Urinary bladder (tissue), 4 donors: Measurements from ENCODE around the gene B3GALT2. TPM values are rescaled to one million over a fixed set of nuclear protein-coding genes. Genes with fewer than 3 reads are reported as not detected.
"Not testable (repeated sequence)": the region's sequence is repeated elsewhere in the genome, so short reads cannot be mapped to it uniquely, and the experiment has no call there.

Experiments
- DNase-seq: peaks from one replicate; pipeline ENCODE4 v3.0.0-alpha.2; 2015; ENCODE audit errors: extremely low spot score
- H3K27ac ChIP-seq: one replicate; pipeline ENCODE4 v1.5.1; 2013; ENCODE audit warnings: low read depth, mild to moderate bottlenecking, moderate library complexity
- H3K36me3 ChIP-seq: one replicate; pipeline ENCODE4 v1.6.1; 2013; ENCODE audit warnings: mild to moderate bottlenecking, moderate library complexity; ENCODE audit not compliant: insufficient read depth
- H3K4me1 ChIP-seq: one replicate; pipeline ENCODE4 v1.6.1; 2013; ENCODE audit warnings: mild to moderate bottlenecking, moderate library complexity; ENCODE audit not compliant: insufficient read depth
- H3K4me3 ChIP-seq: one replicate; pipeline ENCODE4 v1.5.1; 2013; ENCODE audit warnings: low read depth, low read length
- WGBS: extraction: QIAGEN DNeasy Blood & Tissue Kit; methylation state at CpG from one replicate; pipeline ENCODE4 v1.1.7; 2013; 5-methylcytosine and 5-hydroxymethylcytosine counted together
- polyA plus RNA-seq: library from polyadenylated mRNA; stranded (reverse); fragments of 200-250 nt; gene quantifications from one replicate; pipeline ENCODE4 v1.2.3, GENCODE V29; 2013
- total RNA-seq: library from RNA; depleted of rRNA; stranded (reverse); fragments of >200 nt; gene quantifications from one replicate; pipeline ENCODE4 v1.2.3, GENCODE V29; 2014
- donor health status: healthy with polysubstance abuse.
- donor health status: healthy.

The B3GALT2 gene
- total and polyA plus RNA-seq, 2 donors, result 3.5 to 19.5 TPM

- 98% methylated on average over 8 of the region's 8 CpGs for WGBS
- H3K36me3 ChIP-seq, result no peaks in the 10 kb centered on the region
- no peak for DNase-seq
- no peak overlapping the region for H3K27ac ChIP-seq
- no peaks in the 10 kb centered on the region for H3K4me1 ChIP-seq
- no peak overlapping the region for H3K4me3 ChIP-seq
Measured at GRCh38 chr1:193192586-193192985, 6.2 kb upstream of the B3GALT2 start.

- H3K27ac ChIP-seq, result no peak overlapping the region
- H3K4me1 ChIP-seq, result no peaks in the 10 kb centered on the region
- H3K4me3 ChIP-seq, result no peak overlapping the region
- DNase-seq, result no peak
- H3K36me3 ChIP-seq, result no peaks in the 10 kb centered on the region
Measured at GRCh38 chr1:193190096-193190744, 3.8 kb upstream of the B3GALT2 start.

GRCh38 chr1:193189442-193190095 is 3.2 kb upstream of the B3GALT2 start:
- no peaks in the 10 kb centered on the region for H3K36me3 ChIP-seq
- H3K4me1 ChIP-seq, result no peaks in the 10 kb centered on the region
- no peak for DNase-seq
- no peak overlapping the region for H3K4me3 ChIP-seq
- WGBS, result 79% methylated on average over 3 of the region's 3 CpGs
- no peak overlapping the region for H3K27ac ChIP-seq

DNA sequence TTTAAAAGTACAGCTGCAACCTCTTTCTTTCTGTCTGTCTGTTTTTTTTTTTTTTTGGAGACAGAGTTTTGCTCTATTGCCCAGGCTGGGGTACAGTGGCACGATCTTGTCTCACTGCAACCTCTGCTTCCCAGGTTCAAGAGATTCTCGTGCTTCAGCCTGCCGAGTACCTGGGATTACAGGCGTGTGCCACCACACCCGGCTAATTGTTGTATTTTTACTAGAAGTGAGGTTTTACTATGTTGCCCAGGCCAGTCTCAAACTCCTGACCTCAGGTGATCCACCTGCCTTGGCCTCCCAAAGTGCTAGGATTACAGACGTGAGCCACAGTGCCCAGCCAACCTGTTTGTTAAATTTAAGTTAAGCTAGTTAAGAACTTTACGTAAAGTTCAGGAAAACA is 2.5 kb upstream of the B3GALT2 start:
- not testable (repeated sequence) for H3K4me3 ChIP-seq, H3K36me3 ChIP-seq, DNase-seq, H3K4me1 ChIP-seq
- peak overlapping the region; percentile 56 for H3K27ac ChIP-seq
- 77% methylated on average over 7 of the region's 7 CpGs for WGBS

DNA sequence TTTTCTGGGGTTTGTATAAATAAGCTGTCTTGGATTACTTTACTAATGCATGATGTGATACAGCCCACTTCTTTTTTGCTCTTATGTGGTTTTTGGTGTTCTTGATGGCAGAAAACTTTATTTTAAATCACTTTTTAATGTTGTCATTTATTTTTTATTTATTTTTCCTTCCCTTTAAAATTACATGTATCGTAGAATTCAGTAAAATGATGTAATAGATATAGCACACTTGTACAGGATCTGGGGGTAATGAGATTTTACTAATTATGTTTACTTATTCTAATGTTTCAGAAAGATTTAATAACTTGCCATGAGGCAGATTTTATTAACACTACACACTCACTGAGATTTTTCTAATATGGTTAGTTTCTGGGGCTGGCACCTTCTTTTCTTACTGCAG is 701 bp upstream of the B3GALT2 start:
- WGBS, result 53% methylated on average over 1 of the region's 1 CpG
- Histone ChIP-seq H3K4me1 (no peaks in the 10 kb centered on the region), H3K27ac (no peak overlapping the region), H3K4me3 (no peak overlapping the region), H3K36me3 (no peaks in the 10 kb centered on the region)
- DNase-seq, result no peak

DNA sequence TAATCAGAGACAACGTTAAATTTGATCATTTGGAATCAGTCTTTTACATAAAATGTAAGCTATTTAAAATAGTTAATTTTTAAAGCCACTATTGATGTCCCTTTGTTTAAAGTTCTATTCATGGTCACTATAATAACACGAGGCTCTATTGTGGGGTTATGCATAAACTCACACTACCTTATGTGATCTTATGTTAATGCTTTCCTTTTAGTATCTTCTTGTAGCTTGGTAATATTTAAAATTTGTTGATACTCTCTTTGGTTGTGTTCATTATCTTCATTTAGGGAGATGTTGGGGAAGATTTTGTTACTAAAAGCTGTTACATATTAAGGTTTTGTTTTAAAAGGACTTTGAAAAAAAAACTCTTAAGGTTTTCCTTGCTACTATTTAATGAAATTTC is 1.2 kb downstream of the B3GALT2 start:
- no peaks in the 10 kb centered on the region for H3K36me3 ChIP-seq
- no peak for DNase-seq
- no peaks in the 10 kb centered on the region for H3K4me1 ChIP-seq
- H3K27ac ChIP-seq, result no peak overlapping the region
- WGBS, result 33% methylated on average over 2 of the region's 2 CpGs
- H3K4me3 ChIP-seq, result peak overlapping the region; percentile 22

GRCh38 chr1:193184776-193185175 is 1.6 kb downstream of the B3GALT2 start:
- 48% methylated on average over 1 of the region's 1 CpG for WGBS
- no peak for DNase-seq
- no peaks in the 10 kb centered on the region for H3K4me1 ChIP-seq

DNA sequence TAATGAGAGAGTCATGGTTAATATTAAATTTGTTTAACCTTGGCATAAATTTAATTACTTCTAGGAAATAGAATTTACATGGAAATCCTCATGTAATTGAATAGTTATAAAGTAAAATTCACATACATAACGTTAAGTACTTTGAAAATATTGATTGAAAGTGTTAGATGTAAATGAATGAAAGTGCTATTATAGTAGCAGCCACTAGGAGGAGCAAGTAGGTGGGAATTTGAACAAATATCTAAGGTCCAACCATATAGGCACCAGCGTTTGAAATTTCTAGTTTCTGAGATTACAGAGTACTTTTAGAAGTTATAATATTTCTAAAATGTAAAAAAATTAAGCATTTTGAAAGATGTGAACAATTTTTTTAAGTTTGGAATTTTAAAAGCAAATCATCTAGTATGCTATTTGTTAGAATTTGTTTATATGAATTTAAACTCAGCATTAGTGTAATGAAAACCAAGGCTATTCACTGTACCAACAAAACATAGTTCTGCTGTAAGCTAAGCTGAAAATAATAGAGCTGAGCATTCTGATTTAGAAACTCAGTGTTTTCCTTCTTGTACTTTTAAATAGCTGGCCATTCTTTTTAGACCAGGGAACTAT is 3.3 kb downstream of the B3GALT2 start:
- Histone ChIP-seq H3K27ac (no peak overlapping the region), H3K36me3 (no peaks in the 10 kb centered on the region), H3K4me3 (no peak overlapping the region), H3K4me1 (no peaks in the 10 kb centered on the region)
- 0% methylated on average over 2 of the region's 2 CpGs for WGBS
- no peak for DNase-seq

More at GRCh38 chr1:193184776-193185175, 1.6 kb downstream of the B3GALT2 start:
- H3K36me3 ChIP-seq, result no peaks in the 10 kb centered on the region
- H3K4me3 ChIP-seq, result peak overlapping the region; percentile 22
- H3K27ac ChIP-seq, result no peak overlapping the region

GRCh38 chr1:193181985-193182384 is 4.4 kb downstream of the B3GALT2 start:
- H3K4me3 ChIP-seq, result no peak overlapping the region
- no peaks in the 10 kb centered on the region for H3K4me1 ChIP-seq
- 61% methylated on average over 2 of the region's 2 CpGs for WGBS
- DNase-seq, result no peak
- no peak overlapping the region for H3K27ac ChIP-seq
- H3K36me3 ChIP-seq, result no peaks in the 10 kb centered on the region

- 39% methylated on average over 1 of the region's 1 CpG for WGBS
- Histone ChIP-seq H3K36me3 (no peaks in the 10 kb centered on the region), H3K4me3 (no peak overlapping the region), H3K27ac (no peak overlapping the region), H3K4me1 (peaks cover 1% of the 10 kb centered on the region)
- DNase-seq, result no peak
Measured at GRCh38 chr1:193181536-193181935, 4.9 kb downstream of the B3GALT2 start.

- H3K27ac ChIP-seq, result no peak overlapping the region
- no peak for DNase-seq
- peaks cover 1% of the 10 kb centered on the region for H3K4me1 ChIP-seq
- WGBS, result 64% methylated on average over 4 of the region's 4 CpGs
- H3K4me3 ChIP-seq, result no peak overlapping the region
- H3K36me3 ChIP-seq, result no peaks in the 10 kb centered on the region
Measured at GRCh38 chr1:193179094-193179493, 7.3 kb downstream of the B3GALT2 start.

DNA sequence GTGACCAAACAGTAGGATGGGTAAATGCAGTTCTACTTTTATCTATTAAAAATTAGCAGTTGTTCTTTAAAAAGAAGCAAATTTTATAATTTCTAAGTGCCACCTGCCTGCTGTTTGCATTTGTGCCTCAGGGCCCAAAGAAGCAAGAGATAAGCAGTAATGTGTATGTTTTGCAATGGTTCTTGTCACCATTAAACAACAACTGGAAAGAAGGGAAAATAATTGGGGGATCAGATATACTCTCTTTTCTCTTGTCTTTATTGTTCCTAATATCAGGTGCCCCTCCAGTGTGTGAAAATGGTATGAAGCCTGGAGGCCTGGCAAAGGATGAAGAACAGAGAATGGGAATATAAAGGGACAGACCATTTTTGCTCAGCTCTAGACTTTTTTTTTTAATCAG is 9.6 kb downstream of the B3GALT2 start:
- DNase-seq, result no peak
- Histone ChIP-seq H3K4me1 (peaks cover 1% of the 10 kb centered on the region), H3K36me3 (no peaks in the 10 kb centered on the region), H3K27ac (no peak overlapping the region), H3K4me3 (no peak overlapping the region)

GRCh38 chr1:193176113-193176512 is 10.3 kb downstream of the B3GALT2 start:
- 56% methylated on average over 1 of the region's 1 CpG for WGBS
- Histone ChIP-seq H3K4me3 (no peak overlapping the region), H3K4me1 (peaks cover 1% of the 10 kb centered on the region), H3K36me3 (no peaks in the 10 kb centered on the region), H3K27ac (no peak overlapping the region)
- DNase-seq, result no peak

DNA sequence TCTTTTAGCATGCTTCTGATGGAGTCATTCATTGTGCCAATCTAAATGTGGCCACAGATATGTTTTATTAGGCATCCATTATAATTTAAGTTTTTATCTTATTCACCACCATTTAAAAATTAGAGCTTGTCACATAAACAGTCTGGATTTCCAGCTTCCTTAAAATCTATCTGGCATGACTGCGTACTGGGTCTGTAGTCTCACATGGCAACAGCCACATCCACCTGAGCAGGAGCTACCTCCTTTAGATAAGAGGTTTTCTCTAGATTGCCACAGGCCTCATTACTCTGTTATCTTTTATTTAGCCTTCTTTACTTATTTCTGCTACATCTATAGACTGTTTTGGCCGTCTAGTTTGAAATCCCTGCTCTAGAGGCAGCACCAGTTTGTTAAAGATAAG is 29.1 kb downstream of the B3GALT2 start:
- H3K4me1 ChIP-seq, result no peaks in the 10 kb centered on the region
- DNase-seq, result no peak
- no peak overlapping the region for H3K27ac ChIP-seq
- H3K4me3 ChIP-seq, result no peak overlapping the region
- H3K36me3 ChIP-seq, result no peaks in the 10 kb centered on the region
- WGBS, result 58% methylated on average over 2 of the region's 2 CpGs
